Thyroid gland (tissue), 4 donors: ENCODE measurements around the gene GGT6.

Source experiments
- CTCF ChIP-seq, 6 experiments: fragments of 200-600 bp in 3 of 6; fragments of 450-650 bp in 3 of 6; sonication (generic) in 3 of 6; IDR thresholded peaks; one replicate each; pipeline ENCODE4 v1.5.1; 2016 to 2019; ENCODE audit warnings: antibody characterized with exemption in 6 of 6, mild to moderate bottlenecking in 2 of 6, inconsistent platforms in 1 of 6, moderate library complexity in 1 of 6
- POLR2A ChIP-seq, 2 donors: fragments of 450-650 bp; IDR thresholded peaks; one replicate each; pipeline ENCODE4 v1.6.1; 2017; ENCODE audit warnings: antibody characterized with exemption in 2 of 2, mild to moderate bottlenecking in 2 of 2, moderate library complexity in 1 of 2

- TF ChIP-seq CTCF (IDR thresholded peaks at IDR 0.05) (no peak), POLR2A (IDR thresholded peaks at IDR 0.05) (no peak)
Measured at GRCh38 chr17:4573115-4573514, 12.7 kb upstream of the GGT6 start.
